AG08396 (cell line): ENCODE results near the gene KIF1B.
"Not testable (repeated sequence)": the region's sequence is repeated elsewhere in the genome, so short reads cannot be mapped to it uniquely, and the experiment has no call there.

Experiments used
- DNase-seq: peaks from one replicate; pipeline ENCODE4 v3.0.0; 2012; ENCODE audit warnings: low spot score, mixed read lengths

The KIF1B gene

DNA sequence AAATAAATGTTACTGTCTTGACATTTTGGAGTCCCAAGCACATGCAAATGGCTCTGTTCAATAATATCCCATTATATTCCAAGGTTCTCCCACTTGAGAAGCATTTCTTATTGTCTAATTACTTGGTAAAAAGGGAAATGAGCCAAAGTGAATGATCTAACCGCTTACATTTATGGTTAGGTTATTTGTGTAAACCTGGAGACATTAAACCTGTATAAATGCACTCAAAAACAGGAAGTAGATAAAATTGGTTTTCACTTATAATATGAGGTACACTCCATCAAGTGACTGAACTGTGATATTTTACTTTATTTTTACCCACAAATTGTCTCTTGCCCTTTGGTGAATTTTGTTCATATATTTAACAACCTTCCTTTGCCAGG lies 26.8 kb downstream of the KIF1B start:
- DNase-seq = no peak

GRCh38 chr1:10242135-10242534 lies 31.8 kb downstream of the KIF1B start:
- no peak for DNase-seq

DNA sequence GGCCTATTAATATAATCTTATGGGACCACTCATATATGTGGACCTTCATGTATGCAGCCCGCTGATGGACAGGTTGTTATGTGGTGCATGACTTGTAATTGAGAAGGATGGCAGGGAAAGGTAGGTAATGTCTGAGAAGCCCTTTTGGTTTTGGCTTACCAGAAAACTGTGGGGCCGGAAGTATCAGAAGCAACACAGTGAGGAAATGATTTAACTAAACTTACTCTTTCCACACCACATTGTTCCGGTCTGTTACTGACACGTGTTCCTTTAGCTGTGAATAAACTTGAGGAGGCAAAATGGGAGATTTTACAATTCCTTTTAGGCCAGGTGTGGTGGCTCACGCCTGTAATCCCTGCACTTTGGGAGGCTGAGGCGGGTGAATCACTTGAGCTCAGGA lies 32.4 kb downstream of the KIF1B start:
- no peak for DNase-seq

GRCh38 chr1:10245674-10246073 lies 35.3 kb downstream of the KIF1B start:
- DNase-seq = no peak

DNA sequence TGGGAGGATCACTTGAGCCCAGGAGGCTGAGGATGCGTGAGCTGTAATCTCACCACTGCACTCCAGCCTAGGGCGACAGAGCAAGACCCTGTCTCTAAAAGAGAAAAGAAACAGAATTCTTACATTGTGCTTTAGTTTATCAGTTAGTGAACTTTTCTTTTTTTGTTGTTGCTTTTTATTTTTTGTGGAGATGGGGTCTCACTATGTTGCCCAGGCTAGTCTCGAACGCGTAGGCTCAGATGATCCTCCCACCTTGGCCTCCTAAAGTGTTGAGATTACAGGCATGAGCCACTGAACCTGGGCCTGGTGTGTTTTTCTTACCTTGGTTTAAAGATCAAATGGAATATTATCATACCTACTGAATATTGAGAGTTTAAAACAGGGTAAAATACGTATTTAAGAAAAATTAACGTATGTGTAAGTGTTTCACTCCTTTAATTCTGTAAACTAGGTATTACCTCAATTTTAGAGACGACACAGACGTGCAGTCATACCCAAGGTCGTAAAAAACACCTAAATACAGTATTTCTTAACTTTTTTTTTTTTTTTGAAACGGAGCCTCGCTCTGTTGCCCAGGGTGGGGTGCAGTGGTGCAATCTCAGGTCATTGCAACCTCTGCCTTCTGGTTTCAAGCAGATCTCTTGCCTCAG lies 39.6 kb downstream of the KIF1B start:
- DNase-seq = no peak

DNA sequence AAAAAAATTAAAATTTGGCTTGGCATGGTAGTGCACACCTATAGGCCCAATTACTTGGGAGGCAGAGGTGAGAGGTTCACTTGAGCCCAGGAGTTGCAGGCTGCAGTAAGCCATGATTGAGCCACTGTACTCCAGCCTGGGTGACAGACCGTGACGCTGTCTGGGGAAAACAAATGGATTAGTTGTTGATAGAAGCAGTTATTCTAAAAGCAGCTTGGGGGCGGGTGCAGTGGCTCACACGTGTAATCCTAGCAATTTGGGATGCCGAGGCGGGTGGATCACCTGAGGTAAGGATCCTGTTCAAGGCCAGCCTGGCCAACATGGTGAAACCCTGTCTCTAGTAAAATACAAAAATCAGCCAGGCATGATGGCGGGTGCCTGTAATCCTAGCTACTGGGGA lies 40.3 kb downstream of the KIF1B start:
- no peak for DNase-seq

DNA sequence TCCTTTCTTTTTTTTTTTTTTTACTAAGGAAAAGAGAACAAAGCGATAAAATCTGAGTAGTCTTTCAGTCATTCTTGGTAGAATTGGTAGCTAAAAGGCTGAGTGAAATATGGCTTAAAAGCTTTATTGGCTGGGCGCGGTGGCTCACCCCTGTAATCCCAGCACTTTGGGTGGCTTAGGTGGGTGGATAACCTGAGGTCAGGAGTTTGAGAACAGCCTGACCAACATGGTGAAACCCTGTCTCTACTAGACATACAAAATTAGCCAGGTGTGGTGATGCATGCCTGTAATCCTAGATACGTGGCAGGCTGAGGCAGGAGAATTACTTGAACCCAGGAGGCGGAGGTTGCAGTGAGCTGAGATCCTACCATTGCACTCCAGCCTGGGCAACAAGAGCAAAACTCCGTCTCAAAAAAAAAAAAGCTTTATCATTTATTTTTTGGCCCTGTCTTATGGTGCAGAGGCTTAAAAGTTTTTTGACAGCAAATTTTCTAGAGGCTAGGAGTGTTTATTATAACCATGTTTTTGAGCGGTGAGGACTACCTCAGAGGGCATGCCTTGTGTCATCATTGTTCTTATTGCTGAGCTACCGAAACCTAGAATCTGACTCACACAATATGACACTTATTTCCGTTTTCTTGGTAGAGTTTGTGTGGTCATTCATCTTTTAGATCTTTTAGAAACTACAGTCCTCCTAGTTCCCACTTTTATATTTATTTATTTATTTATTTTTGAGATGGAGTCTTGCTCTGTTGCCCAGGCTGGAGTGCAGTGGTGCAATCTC lies 41.1 kb downstream of the KIF1B start:
- DNase-seq = not testable (repeated sequence)

GRCh38 chr1:10252508-10252907 lies 42.1 kb downstream of the KIF1B start:
- DNase-seq = no peak

- DNase-seq = no peak
Observed at GRCh38 chr1:10253149-10253548, 42.8 kb downstream of the KIF1B start.

DNA sequence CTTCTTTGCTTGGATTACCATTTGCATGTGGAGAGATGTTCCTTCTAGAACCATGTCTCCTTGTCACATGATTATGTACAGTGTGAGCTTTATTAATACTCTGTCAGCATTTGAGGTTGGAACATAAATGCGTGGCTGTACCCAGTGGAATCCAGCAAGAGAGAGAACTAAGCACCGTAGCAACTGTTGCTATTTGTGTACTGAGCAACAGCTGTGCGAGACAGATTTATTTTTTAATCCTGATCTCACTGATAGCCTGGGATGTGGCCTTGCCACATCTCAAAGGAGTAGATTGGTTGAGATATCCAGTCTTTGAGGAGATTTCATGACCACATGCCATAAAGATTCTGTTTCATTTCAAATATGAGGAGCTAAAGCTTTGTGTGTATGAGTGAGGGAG lies 43.4 kb downstream of the KIF1B start:
- DNase-seq = peak; percentile 85

GRCh38 chr1:10257851-10258250 lies 47.5 kb downstream of the KIF1B start:
- no peak for DNase-seq

- not testable (repeated sequence) for DNase-seq
Observed at GRCh38 chr1:10259547-10259946, 49.2 kb downstream of the KIF1B start.

- no peak for DNase-seq
Observed at GRCh38 chr1:10263450-10264082, 53.2 kb downstream of the KIF1B start.

GRCh38 chr1:10265027-10265426 lies 54.7 kb downstream of the KIF1B start:
- no peak for DNase-seq

GRCh38 chr1:10265900-10266299 lies 55.5 kb downstream of the KIF1B start:
- no peak for DNase-seq

DNA sequence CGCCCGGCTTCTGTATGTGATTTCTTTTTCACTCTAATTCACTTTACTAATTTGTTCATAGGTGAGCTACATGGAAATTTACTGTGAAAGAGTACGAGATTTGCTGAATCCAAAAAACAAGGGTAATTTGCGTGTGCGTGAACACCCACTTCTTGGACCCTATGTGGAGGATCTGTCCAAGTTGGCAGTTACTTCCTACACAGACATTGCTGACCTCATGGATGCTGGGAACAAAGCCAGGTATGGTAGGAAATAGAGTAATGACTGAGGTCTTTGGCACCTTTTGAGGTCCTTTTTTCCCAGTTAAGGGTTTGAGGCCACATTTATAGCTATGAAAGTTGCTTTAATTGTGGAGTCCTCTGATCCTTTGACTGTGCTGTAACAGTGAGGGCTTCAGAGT lies 56.9 kb downstream of the KIF1B start:
- no peak for DNase-seq

DNA sequence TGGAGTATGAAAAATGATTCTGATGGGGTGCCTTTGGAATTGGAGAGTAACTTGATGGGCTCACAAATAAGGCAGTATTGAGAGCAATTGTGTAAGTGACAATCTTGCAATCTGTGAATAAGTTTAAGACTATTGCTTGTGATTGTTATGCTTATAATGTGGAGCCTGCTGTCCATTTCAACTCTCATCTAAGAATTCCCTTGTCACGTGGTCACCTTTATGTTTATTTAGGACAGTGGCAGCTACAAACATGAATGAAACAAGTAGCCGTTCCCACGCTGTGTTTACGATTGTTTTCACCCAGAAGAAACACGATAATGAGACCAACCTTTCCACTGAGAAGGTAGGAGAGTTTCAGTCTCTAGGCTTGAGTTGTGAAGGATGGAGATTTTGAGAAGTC lies 57.6 kb downstream of the KIF1B start:
- no peak for DNase-seq

GRCh38 chr1:10271090-10271489 lies 60.7 kb downstream of the KIF1B start:
- no peak for DNase-seq

DNA sequence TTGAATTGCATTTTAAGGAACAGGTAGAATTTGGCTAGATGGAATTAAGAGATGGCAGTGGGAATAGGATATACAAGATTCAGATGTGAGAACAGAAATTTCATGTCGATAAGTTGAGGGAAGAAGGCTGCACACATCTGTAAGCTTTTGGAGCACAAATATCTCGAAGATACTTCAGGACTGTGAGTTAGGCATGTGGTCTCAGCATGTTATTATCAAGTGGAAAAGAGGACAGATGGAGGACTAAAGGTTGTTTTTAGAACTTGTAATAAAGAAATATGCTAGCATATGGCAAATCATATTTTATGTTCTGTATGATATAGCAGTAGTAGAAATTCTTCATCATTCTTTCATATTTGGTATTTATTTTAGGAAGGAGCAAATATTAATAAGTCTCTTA lies 61.5 kb downstream of the KIF1B start:
- no peak for DNase-seq

- DNase-seq = no peak
Observed at GRCh38 chr1:10272274-10272673, 61.9 kb downstream of the KIF1B start.

DNA sequence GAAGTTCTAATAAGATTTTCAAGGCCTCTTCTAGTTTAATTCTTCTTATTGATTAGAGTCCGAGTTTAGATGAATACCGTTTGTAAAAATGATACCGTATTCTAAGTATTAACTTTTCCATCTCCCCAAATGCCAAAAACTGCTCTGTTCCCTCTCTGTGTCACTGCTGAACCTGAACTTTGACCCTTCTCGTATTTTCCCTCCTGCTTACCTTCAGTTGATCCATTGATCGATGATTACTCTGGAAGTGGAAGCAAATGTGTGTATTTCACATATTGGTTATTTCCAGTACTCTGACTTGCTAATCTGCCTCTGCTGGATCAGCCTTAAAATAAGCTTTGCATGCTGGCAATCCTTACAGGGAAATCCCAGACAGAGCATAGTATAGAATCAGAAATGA lies 68.5 kb downstream of the KIF1B start:
- no peak for DNase-seq

- DNase-seq = peak; percentile 29
Observed at GRCh38 chr1:10280439-10281350, 70.3 kb downstream of the KIF1B start.
